Spleen (tissue), 7 donors: ENCODE results near the gene TMEM88.

Source experiments
- POLR2AphosphoS5 ChIP-seq, 3 donors: sonication (generic); formaldehyde crosslinking; IDR thresholded peaks; one replicate each; pipeline ENCODE4 v1.5.1; 2017; ENCODE audit warnings: antibody characterized with exemption in 3 of 3
- TF ChIP-seq, protein P1 (sequence below), 11 experiments: fragments of 200-600 bp in 7 of 11; fragments of 450-650 bp in 4 of 11; sonication (generic) in 4 of 11; IDR thresholded peaks in 8 of 11; conservative IDR thresholded peaks in 3 of 11; 1 replicate in 7 of 11; 2 replicates in 4 of 11; pipeline versions ENCODE4 v1.4.0 to v1.8.0; 2016 to 2021; ENCODE audit warnings: antibody characterized with exemption in 11 of 11, inconsistent platforms in 4 of 11, mild to moderate bottlenecking in 1 of 11
- donor health status: DM: no; HTN: no; CAD: no; lungs with moderate emphysema.
- donor health status: DM: no; HTN: no; CAD: no.
- donor health status: DM: no; HTN: no; CAD: no.

GRCh38 chr17:7843257-7843535 lies 11.7 kb upstream of the TMEM88 start:
- TF ChIP-seq, protein P1, sequence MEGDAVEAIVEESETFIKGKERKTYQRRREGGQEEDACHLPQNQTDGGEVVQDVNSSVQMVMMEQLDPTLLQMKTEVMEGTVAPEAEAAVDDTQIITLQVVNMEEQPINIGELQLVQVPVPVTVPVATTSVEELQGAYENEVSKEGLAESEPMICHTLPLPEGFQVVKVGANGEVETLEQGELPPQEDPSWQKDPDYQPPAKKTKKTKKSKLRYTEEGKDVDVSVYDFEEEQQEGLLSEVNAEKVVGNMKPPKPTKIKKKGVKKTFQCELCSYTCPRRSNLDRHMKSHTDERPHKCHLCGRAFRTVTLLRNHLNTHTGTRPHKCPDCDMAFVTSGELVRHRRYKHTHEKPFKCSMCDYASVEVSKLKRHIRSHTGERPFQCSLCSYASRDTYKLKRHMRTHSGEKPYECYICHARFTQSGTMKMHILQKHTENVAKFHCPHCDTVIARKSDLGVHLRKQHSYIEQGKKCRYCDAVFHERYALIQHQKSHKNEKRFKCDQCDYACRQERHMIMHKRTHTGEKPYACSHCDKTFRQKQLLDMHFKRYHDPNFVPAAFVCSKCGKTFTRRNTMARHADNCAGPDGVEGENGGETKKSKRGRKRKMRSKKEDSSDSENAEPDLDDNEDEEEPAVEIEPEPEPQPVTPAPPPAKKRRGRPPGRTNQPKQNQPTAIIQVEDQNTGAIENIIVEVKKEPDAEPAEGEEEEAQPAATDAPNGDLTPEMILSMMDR (IDR thresholded peaks at IDR 0.05 in 8 of 11, conservative IDR thresholded peaks at IDR 0.05 in 3 of 11), result no peak
- peak in 2 of 3 donors; percentile 41 to 56 for TF ChIP-seq POLR2AphosphoS5 (IDR thresholded peaks at IDR 0.05)
